K562 (cell line): Measurements from ENCODE around the gene MRPL38. TPM values are rescaled to one million over a fixed set of nuclear protein-coding genes. Genes with fewer than 3 reads are reported as not detected.

Source experiments
- BRD9 ChIP-seq: fragments of 450-650 bp; IDR thresholded peaks from 2 replicates; pipeline ENCODE4 v1.6.1; 2018; ENCODE audit warnings: low read depth; ENCODE audit not compliant: partially characterized antibody
- ELF4 ChIP-seq: fragments of 450-650 bp; formaldehyde crosslinking; IDR thresholded peaks from 2 replicates; pipeline ENCODE4 v1.4.0; 2022; ENCODE audit warnings: missing genetic modification characterization
- EP400 ChIP-seq: fragments of 450-650 bp; IDR thresholded peaks from 2 replicates; pipeline ENCODE4 v1.6.1; 2017; ENCODE audit warnings: antibody characterized with exemption, mild to moderate bottlenecking, moderate library complexity
- KHSRP ChIP-seq: fragments of 450-650 bp; IDR thresholded peaks from 2 replicates; pipeline ENCODE4 v1.6.1; 2017
- KLF1 ChIP-seq: fragments of 450-650 bp; IDR thresholded peaks from 2 replicates; pipeline ENCODE4 v1.6.1; 2016; ENCODE audit warnings: missing genetic modification characterization, missing compliant biosample characterization
- MAFF ChIP-seq: IDR thresholded peaks from 2 replicates; pipeline ENCODE4 v1.6.1; 2012; ENCODE audit warnings: low read length, improper control_type of control experiment
- MEIS2 ChIP-seq: fragments of 450-650 bp; IDR thresholded peaks from 2 replicates; pipeline ENCODE4 v1.6.1; 2014; ENCODE audit warnings: mild to moderate bottlenecking; ENCODE audit not compliant: partially characterized antibody
- SP2 ChIP-seq: IDR thresholded peaks from 2 replicates; pipeline ENCODE4 v1.6.1; 2011; ENCODE audit warnings: mild to moderate bottlenecking, low read depth, low read length, moderate library complexity; ENCODE audit not compliant: poor library complexity, severe bottlenecking; ENCODE audit errors: extremely low read depth
- TARDBP ChIP-seq: fragments of 450-650 bp; IDR thresholded peaks from 2 replicates; pipeline ENCODE4 v1.6.1; 2016
- U2AF1 ChIP-seq: fragments of 200-400 bp; formaldehyde crosslinking; optimal IDR thresholded peaks from 2 replicates; pipeline ENCODE3; 2017; ENCODE audit warnings: mild to moderate bottlenecking, low read depth, low read length, moderate library complexity
- ZNF134 ChIP-seq: fragments of 250-450 bp; sonication (Bioruptor Pico); conservative IDR thresholded peaks from 2 replicates; pipeline ENCODE4 v1.4.0; 2020
- ZNF3 ChIP-seq: fragments of 250-450 bp; sonication (Bioruptor Pico); IDR thresholded peaks from 2 replicates; pipeline ENCODE4 v1.5.0; 2021; ENCODE audit warnings: mild to moderate bottlenecking, moderate library complexity
- ZNF311 ChIP-seq: fragments of 250-450 bp; sonication (Bioruptor Pico); IDR thresholded peaks from 2 replicates; pipeline ENCODE4 v1.4.0; 2020; ENCODE audit warnings: mild to moderate bottlenecking, moderate library complexity
- ZNF77 ChIP-seq: fragments of 250-450 bp; sonication (Bioruptor Pico); IDR thresholded peaks from 2 replicates; pipeline ENCODE4 v1.5.0; 2020
- ZNF785 ChIP-seq: fragments of 250-450 bp; sonication (Bioruptor Pico); IDR thresholded peaks from 2 replicates; pipeline ENCODE4 v1.4.0; 2020; ENCODE audit warnings: mild to moderate bottlenecking
- polyA plus RNA-seq, 8 experiments: library from polyadenylated mRNA; depleted of rRNA in 4 of 8; stranded (reverse) in 5 of 8; unstranded in 3 of 8; fragments of >200 nt; fragmentation: Nextera tagmentation in 2 of 8; fragmentation: Illumina TruSeq in 1 of 8; extraction: Ambion mirVana in 2 of 8; extraction: Trizol in 1 of 8; gene quantifications; 2 replicates each; pipeline versions ENCODE4 v1.2.1 to v1.2.3, GENCODE V29; 2011 to 2014; ENCODE audit warnings: inconsistent platforms in 1 of 8, missing spikeins in 1 of 8
- total RNA-seq, 7 experiments: library from RNA; depleted of rRNA in 6 of 7; stranded (reverse); fragments of >200 nt in 6 of 7; fragmentation: Illumina TruSeq in 2 of 7; extraction: Trizol in 2 of 7; gene quantifications; 2 replicates each; pipeline versions ENCODE4 v1.2.1 to v1.2.3, GENCODE V29; 2011 to 2021; ENCODE audit warnings: low replicate concordance in 1 of 7
- TF ChIP-seq, protein P1 (sequence below), 2 experiments: fragments of 450-650 bp in 1 of 2; sonication (generic) in 1 of 2; formaldehyde crosslinking in 1 of 2; IDR thresholded peaks in 1 of 2; conservative IDR thresholded peaks in 1 of 2; 2 replicates each; pipeline versions ENCODE4 v1.6.1 to v1.8.1; 2016 to 2023; ENCODE audit warnings: mild to moderate bottlenecking in 2 of 2, moderate library complexity in 2 of 2, inconsistent platforms in 1 of 2, missing genetic modification reagents in 1 of 2
- TF ChIP-seq, protein P2 (sequence below): fragments of 250-450 bp; sonication (Bioruptor Pico); IDR thresholded peaks from 2 replicates; pipeline ENCODE4 v1.4.0; 2020; ENCODE audit warnings: mild to moderate bottlenecking, moderate library complexity, borderline replicate concordance
- TF ChIP-seq, protein P3 (sequence below): fragments of 450-650 bp; conservative IDR thresholded peaks from 2 replicates; pipeline ENCODE4 v1.6.1; 2016; ENCODE audit warnings: missing genetic modification characterization, low read depth, mild to moderate bottlenecking, missing compliant biosample characterization, moderate library complexity
- TF ChIP-seq, protein P4 (sequence below): fragments of 450-650 bp; IDR thresholded peaks from one replicate; pipeline ENCODE4 v1.6.1; 2018; ENCODE audit warnings: mild to moderate bottlenecking, moderate library complexity; ENCODE audit not compliant: partially characterized antibody
- TF ChIP-seq, protein P5 (sequence below): fragments of 150-350 bp; conservative IDR thresholded peaks from 2 replicates; pipeline ENCODE4 v1.6.1; 2014; ENCODE audit warnings: low read length

Gene MRPL38
- total and polyA plus RNA-seq, 9 of the 15 experiments (the other 6 are each of a cell fraction or from before 2014, with no cell fraction given): 4.5 to 154 (median 48.5) TPM

DNA sequence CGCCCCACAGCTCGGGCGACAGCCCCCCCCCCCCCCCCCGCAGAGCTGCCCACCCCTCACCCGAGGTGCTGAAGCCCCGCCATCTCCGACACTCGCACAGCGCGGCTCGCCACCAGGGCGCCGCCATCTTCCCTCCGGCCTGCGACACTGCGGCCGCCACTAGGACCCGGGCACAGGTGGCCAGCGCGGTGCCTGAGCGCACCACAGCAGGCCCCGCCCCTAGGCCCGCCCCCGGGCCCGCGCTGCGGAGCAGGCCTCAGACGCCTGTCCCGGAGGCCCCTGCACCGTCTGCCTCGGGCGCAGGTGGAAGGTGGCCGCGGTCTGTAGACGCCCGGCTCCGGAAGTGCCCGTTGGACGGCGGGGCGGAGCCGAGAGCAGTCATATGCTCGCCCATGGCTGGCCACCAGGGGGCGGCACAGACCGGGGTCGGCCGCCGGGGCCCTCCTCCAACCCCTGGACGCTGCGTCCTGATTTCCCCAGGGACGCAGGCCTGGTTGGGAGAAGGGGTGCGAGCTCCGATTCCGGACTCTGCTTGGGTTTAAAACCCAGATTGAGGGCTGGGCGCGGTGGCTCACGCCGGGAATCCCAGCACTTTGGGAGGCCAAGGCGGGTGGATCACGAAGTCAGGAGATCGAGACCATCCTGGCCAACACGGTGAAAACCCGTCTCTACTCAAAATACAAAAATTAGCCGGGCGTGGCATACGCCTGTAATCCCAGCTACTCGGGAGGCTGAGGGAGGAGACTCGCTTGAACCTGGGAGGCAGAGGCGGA, at the start of gene MRPL38 (continued):
- TF ChIP-seq, protein P1, sequence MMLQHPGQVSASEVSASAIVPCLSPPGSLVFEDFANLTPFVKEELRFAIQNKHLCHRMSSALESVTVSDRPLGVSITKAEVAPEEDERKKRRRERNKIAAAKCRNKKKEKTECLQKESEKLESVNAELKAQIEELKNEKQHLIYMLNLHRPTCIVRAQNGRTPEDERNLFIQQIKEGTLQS (IDR thresholded peaks at IDR 0.05): no peak
- TF ChIP-seq, protein P1 (CRISPR knock-in tag; conservative IDR thresholded peaks at IDR 0.05): peak; percentile 86
- peak; percentile 55 for TF ChIP-seq U2AF1
- no peak for TF ChIP-seq ZNF77 (CRISPR knock-in tag)
- TF ChIP-seq, protein P2, sequence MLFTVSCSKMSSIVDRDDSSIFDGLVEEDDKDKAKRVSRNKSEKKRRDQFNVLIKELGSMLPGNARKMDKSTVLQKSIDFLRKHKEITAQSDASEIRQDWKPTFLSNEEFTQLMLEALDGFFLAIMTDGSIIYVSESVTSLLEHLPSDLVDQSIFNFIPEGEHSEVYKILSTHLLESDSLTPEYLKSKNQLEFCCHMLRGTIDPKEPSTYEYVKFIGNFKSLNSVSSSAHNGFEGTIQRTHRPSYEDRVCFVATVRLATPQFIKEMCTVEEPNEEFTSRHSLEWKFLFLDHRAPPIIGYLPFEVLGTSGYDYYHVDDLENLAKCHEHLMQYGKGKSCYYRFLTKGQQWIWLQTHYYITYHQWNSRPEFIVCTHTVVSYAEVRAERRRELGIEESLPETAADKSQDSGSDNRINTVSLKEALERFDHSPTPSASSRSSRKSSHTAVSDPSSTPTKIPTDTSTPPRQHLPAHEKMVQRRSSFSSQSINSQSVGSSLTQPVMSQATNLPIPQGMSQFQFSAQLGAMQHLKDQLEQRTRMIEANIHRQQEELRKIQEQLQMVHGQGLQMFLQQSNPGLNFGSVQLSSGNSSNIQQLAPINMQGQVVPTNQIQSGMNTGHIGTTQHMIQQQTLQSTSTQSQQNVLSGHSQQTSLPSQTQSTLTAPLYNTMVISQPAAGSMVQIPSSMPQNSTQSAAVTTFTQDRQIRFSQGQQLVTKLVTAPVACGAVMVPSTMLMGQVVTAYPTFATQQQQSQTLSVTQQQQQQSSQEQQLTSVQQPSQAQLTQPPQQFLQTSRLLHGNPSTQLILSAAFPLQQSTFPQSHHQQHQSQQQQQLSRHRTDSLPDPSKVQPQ (CRISPR knock-in tag): no peak
- TF ChIP-seq MAFF: no peak
- TF ChIP-seq, protein P3, sequence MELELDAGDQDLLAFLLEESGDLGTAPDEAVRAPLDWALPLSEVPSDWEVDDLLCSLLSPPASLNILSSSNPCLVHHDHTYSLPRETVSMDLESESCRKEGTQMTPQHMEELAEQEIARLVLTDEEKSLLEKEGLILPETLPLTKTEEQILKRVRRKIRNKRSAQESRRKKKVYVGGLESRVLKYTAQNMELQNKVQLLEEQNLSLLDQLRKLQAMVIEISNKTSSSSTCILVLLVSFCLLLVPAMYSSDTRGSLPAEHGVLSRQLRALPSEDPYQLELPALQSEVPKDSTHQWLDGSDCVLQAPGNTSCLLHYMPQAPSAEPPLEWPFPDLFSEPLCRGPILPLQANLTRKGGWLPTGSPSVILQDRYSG (tag): no peak
- no peak for TF ChIP-seq KHSRP
- no peak for TF ChIP-seq ZNF311 (CRISPR knock-in tag)
- TF ChIP-seq MEIS2: no peak
- TF ChIP-seq, protein P4, sequence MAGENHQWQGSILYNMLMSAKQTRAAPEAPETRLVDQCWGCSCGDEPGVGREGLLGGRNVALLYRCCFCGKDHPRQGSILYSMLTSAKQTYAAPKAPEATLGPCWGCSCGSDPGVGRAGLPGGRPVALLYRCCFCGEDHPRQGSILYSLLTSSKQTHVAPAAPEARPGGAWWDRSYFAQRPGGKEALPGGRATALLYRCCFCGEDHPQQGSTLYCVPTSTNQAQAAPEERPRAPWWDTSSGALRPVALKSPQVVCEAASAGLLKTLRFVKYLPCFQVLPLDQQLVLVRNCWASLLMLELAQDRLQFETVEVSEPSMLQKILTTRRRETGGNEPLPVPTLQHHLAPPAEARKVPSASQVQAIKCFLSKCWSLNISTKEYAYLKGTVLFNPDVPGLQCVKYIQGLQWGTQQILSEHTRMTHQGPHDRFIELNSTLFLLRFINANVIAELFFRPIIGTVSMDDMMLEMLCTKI: no peak
- TF ChIP-seq ZNF134 (CRISPR knock-in tag): no peak
- no peak for TF ChIP-seq SP2
- TF ChIP-seq, protein P5, sequence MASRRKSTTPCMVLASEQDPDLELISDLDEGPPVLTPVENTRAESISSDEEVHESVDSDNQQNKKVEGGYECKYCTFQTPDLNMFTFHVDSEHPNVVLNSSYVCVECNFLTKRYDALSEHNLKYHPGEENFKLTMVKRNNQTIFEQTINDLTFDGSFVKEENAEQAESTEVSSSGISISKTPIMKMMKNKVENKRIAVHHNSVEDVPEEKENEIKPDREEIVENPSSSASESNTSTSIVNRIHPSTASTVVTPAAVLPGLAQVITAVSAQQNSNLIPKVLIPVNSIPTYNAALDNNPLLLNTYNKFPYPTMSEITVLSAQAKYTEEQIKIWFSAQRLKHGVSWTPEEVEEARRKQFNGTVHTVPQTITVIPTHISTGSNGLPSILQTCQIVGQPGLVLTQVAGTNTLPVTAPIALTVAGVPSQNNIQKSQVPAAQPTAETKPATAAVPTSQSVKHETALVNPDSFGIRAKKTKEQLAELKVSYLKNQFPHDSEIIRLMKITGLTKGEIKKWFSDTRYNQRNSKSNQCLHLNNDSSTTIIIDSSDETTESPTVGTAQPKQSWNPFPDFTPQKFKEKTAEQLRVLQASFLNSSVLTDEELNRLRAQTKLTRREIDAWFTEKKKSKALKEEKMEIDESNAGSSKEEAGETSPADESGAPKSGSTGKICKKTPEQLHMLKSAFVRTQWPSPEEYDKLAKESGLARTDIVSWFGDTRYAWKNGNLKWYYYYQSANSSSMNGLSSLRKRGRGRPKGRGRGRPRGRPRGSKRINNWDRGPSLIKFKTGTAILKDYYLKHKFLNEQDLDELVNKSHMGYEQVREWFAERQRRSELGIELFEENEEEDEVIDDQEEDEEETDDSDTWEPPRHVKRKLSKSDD: 0 out of 2 replicates have a peak, but pooled peaks have one; percentile 40
- TF ChIP-seq TARDBP: peak; percentile 91
- TF ChIP-seq ZNF785 (CRISPR knock-in tag): no peak
- TF ChIP-seq BRD9: peak; percentile 85
- TF ChIP-seq KLF1 (tag): peak; percentile 72; the same call in 1 of the 2 replicates
- TF ChIP-seq ELF4: peak; percentile 40; the same call in 1 of the 2 replicates
- TF ChIP-seq ZNF3: no peak
- TF ChIP-seq EP400: peak; percentile 79
